HFF-Myc (cell line): Measurements from ENCODE around the gene PCDHGA2.
A peak's percentile ranks its signal among the peaks of the same experiment; 100 is the strongest.

Experiments used
- DNase-seq: peaks from one replicate; pipeline ENCODE4 v3.0.0-alpha.2; 2011; ENCODE audit warnings: low read depth; ENCODE audit errors: extremely low read depth
- H3K4me3 ChIP-seq: replicated peaks from 2 replicates; pipeline ENCODE4 v1.5.1; 2011; ENCODE audit warnings: low read depth, mild to moderate bottlenecking, control low read depth, low read length
- CTCF ChIP-seq: IDR thresholded peaks from 2 replicates; pipeline ENCODE4 v1.5.1; 2012; ENCODE audit warnings: mild to moderate bottlenecking, low read depth, low read length, control low read depth; ENCODE audit errors: missing control alignments

Gene PCDHGA2

GRCh38 chr5:141349917-141350619 is 11.5 kb downstream of the PCDHGA2 start, which contains the start of gene PCDHGB1:
Gene PCDHGB1 (plus strand): TSS chr5:141350099. CDS start chr5:141350261, 162 bp downstream.
- peak; percentile 52 for TF ChIP-seq CTCF
- H3K4me3 ChIP-seq, result 0 out of 2 replicates have a peak within 1 kb of the TSS, but pooled peaks have one; percentile 0
- no peak for DNase-seq

GRCh38 chr5:141351591-141351990 is 13.0 kb downstream of the PCDHGA2 start:
- TF ChIP-seq CTCF, result no peak
- no peak for DNase-seq
- no peak overlapping the region for H3K4me3 ChIP-seq

- peak; percentile 36 for TF ChIP-seq CTCF
- H3K4me3 ChIP-seq, result no peak within 1 kb of the TSS; the same call in 1 of the 2 replicates
- DNase-seq, result no peak
These were observed 16.4 kb downstream of the PCDHGA2 start, which contains the start of gene PCDHGA4 for GRCh38 chr5:141354900-141355469. Gene PCDHGA4 (plus strand): TSS chr5:141355021. CDS start chr5:141355108, 87 bp downstream.

GRCh38 chr5:141355641-141356040 is 17.1 kb downstream of the PCDHGA2 start:
- no peak for DNase-seq
- H3K4me3 ChIP-seq, result no peak overlapping the region
- TF ChIP-seq CTCF, result no peak

- no peak for TF ChIP-seq CTCF
- H3K4me3 ChIP-seq, result no peak overlapping the region
- DNase-seq, result no peak
These were observed 17.6 kb downstream of the PCDHGA2 start for GRCh38 chr5:141356133-141356532.

- no peak overlapping the region for H3K4me3 ChIP-seq
- DNase-seq, result no peak
- TF ChIP-seq CTCF, result no peak
These were observed 18.4 kb downstream of the PCDHGA2 start for GRCh38 chr5:141356950-141357349.
